ENCODE results near the gene IL22RA2. TPM values are rescaled to one million over a fixed set of nuclear protein-coding genes. Genes with fewer than 3 reads are reported as not detected.

Gene IL22RA2
- total RNA-seq, 8 experiments from 2014 or later, result 0.08 to 0.14 (median 0.14) TPM; not detected in 5

DNA sequence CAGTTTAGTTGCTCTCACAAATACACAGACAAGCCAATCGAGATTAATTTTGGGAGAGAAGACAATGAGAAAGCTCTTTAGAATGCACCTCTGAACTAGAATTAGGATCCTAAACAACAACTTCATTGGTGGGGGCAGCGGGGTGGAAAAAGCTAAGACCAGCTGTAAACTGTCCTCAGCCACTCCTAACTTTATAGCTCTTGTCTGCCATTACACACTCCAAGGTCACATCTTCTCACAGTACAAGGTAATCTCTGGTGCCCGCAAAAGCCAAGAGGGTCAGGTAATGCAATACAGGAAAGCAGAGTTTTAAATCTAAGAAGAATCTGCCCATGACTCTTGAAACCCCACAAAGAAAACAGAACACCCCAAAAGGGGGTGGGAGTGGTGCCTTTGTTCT, 17.8 kb upstream of the IL22RA2 start:
- H3K4me3 ChIP-seq, result no peak overlapping the region
- no peaks in the 10 kb centered on the region for H3K4me1 ChIP-seq (replicated peaks in 1 of 2)
- in situ Hi-C loops (cut with MboI; ENCODE audit: low pct_unique_long_range_greater_than_20kb in 2 of 9, low sequenced_read_pairs in 9 of 9, unreplicated experiment in 9 of 9), result no loop called here
- 46 to 100% (median 79%) methylated on average over 1 to 3 of the region's 3 CpGs; no CpG with 5 or more reads in 5 of the 10 experiments for WGBS, 10 experiments
- no peak overlapping the region for H3K27ac ChIP-seq
- peak in 1 of 8 experiments; percentile 6 for ATAC-seq (replicated peaks in 6 of 8)

GRCh38 chr6:137190583-137191094, 17.2 kb upstream of the IL22RA2 start:
- peak in 3 of 8 experiments; percentile 91 to 95 (median 91) for ATAC-seq (replicated peaks in 6 of 8)
- in situ Hi-C loops (cut with MboI; ENCODE audit: low pct_unique_long_range_greater_than_20kb in 2 of 9, low sequenced_read_pairs in 9 of 9, unreplicated experiment in 9 of 9), result no loop called here
- Histone ChIP-seq H3K4me1 (replicated peaks in 1 of 2) (no peaks in the 10 kb centered on the region), H3K27ac (no peak overlapping the region), H3K4me3 (no peak overlapping the region)
- 0 to 100% (median 60%) methylated on average over 1 to 5 of the region's 5 CpGs; no CpG with 5 or more reads in 1 of the 10 experiments for WGBS, 10 experiments

GRCh38 chr6:137188855-137189254, 15.4 kb upstream of the IL22RA2 start:
- in situ Hi-C loops (cut with MboI; ENCODE audit: low pct_unique_long_range_greater_than_20kb in 2 of 9, low sequenced_read_pairs in 9 of 9, unreplicated experiment in 9 of 9), result no loop called here
- 20 to 85% (median 70%) methylated on average over 1 to 5 of the region's 5 CpGs; no CpG with 5 or more reads in 1 of the 10 experiments for WGBS, 10 experiments
- no peak for ATAC-seq (replicated peaks in 6 of 8)
- H3K27ac ChIP-seq, result no peak overlapping the region
- no peak overlapping the region for H3K4me3 ChIP-seq
- no peaks in the 10 kb centered on the region for H3K4me1 ChIP-seq (replicated peaks in 1 of 2)

GRCh38 chr6:137185290-137185689, 11.8 kb upstream of the IL22RA2 start:
- Histone ChIP-seq H3K27ac (no peak overlapping the region), H3K4me3 (no peak overlapping the region), H3K4me1 (replicated peaks in 1 of 2) (no peaks in the 10 kb centered on the region)
- no peak for ATAC-seq (replicated peaks in 6 of 8)
- WGBS, 10 experiments, result 17 to 88% (median 62%) methylated on average over 1 to 3 of the region's 3 CpGs; no CpG with 5 or more reads in 4 of the 10 experiments
- in situ Hi-C loops (cut with MboI; ENCODE audit: low pct_unique_long_range_greater_than_20kb in 2 of 9, low sequenced_read_pairs in 9 of 9, unreplicated experiment in 9 of 9), result no loop called here

DNA sequence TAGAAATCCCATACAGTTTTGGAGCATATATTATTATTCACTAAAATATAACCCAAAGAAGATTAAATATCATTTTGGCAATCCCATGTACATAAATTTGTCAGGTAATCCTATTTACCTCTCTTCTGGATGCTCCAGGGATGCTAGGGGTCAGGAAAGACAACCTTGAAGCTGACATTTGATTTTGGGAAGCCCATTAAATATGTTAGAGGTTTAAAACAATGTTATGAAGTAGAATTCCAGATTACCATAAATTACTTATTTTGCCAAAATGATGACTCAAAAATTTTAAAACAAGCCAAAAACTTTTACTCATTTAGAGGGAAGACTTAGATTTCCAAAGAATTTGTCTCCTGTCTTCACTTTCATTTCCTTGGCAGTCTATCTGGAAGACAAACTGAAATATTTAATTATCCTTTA, 9.2 kb upstream of the IL22RA2 start:
- Histone ChIP-seq H3K4me3 (no peak overlapping the region), H3K4me1 (replicated peaks in 1 of 2) (no peaks in the 10 kb centered on the region), H3K27ac (no peak overlapping the region)
- no peak for ATAC-seq (replicated peaks in 6 of 8)
- in situ Hi-C loops (cut with MboI; ENCODE audit: low pct_unique_long_range_greater_than_20kb in 2 of 9, low sequenced_read_pairs in 9 of 9, unreplicated experiment in 9 of 9), result no loop called here

GRCh38 chr6:137181891-137182653, 8.6 kb upstream of the IL22RA2 start:
- H3K4me1 ChIP-seq (replicated peaks in 1 of 2), result no peaks in the 10 kb centered on the region
- no peak overlapping the region for H3K4me3 ChIP-seq
- WGBS, 10 experiments, result 8 to 91% (median 62%) methylated on average over 2 to 3 of the region's 3 CpGs
- in situ Hi-C loops (cut with MboI; ENCODE audit: low pct_unique_long_range_greater_than_20kb in 2 of 9, low sequenced_read_pairs in 9 of 9, unreplicated experiment in 9 of 9), result no loop called here
- no peak overlapping the region for H3K27ac ChIP-seq
- ATAC-seq (replicated peaks in 6 of 8), result no peak

GRCh38 chr6:137177611-137178010, 4.2 kb upstream of the IL22RA2 start:
- ATAC-seq (replicated peaks in 6 of 8), result no peak
- 83 to 100% methylated on average over 1 of the region's 1 CpG; no CpG with 5 or more reads in 8 of the 10 experiments for WGBS, 10 experiments
- H3K27ac ChIP-seq, result no peak overlapping the region
- H3K4me1 ChIP-seq (replicated peaks in 1 of 2), result no peaks in the 10 kb centered on the region
- in situ Hi-C loops (cut with MboI; ENCODE audit: low pct_unique_long_range_greater_than_20kb in 2 of 9, low sequenced_read_pairs in 9 of 9, unreplicated experiment in 9 of 9), result no loop called here
- no peak overlapping the region for H3K4me3 ChIP-seq

GRCh38 chr6:137176729-137177128, 3.3 kb upstream of the IL22RA2 start:
- WGBS, 10 experiments, result 0 to 93% (median 82%) methylated on average over 1 to 5 of the region's 5 CpGs; no CpG with 5 or more reads in 3 of the 10 experiments
- in situ Hi-C loops (cut with MboI; ENCODE audit: low pct_unique_long_range_greater_than_20kb in 2 of 9, low sequenced_read_pairs in 9 of 9, unreplicated experiment in 9 of 9), result no loop called here
- ATAC-seq (replicated peaks in 6 of 8), result no peak

GRCh38 chr6:137175868-137176245, 2.4 kb upstream of the IL22RA2 start:
- no peak overlapping the region for H3K27ac ChIP-seq
- H3K4me1 ChIP-seq (replicated peaks in 1 of 2), result no peaks in the 10 kb centered on the region
- ATAC-seq (replicated peaks in 6 of 8), result no peak
- no peak overlapping the region for H3K4me3 ChIP-seq
- 0 to 100% (median 72%) methylated on average over 1 of the region's 1 CpG for WGBS, 10 experiments
- in situ Hi-C loops (cut with MboI; ENCODE audit: low pct_unique_long_range_greater_than_20kb in 2 of 9, low sequenced_read_pairs in 9 of 9, unreplicated experiment in 9 of 9), result no loop called here

More at GRCh38 chr6:137176729-137177128, 3.3 kb upstream of the IL22RA2 start:
- Histone ChIP-seq H3K4me1 (replicated peaks in 1 of 2) (no peaks in the 10 kb centered on the region), H3K27ac (no peak overlapping the region), H3K4me3 (no peak overlapping the region)

GRCh38 chr6:137175157-137175867, 1.9 kb upstream of the IL22RA2 start:
- Histone ChIP-seq H3K4me1 (replicated peaks in 1 of 2) (no peaks in the 10 kb centered on the region), H3K27ac (no peak overlapping the region), H3K4me3 (no peak overlapping the region)
- no peak for ATAC-seq (replicated peaks in 6 of 8)
- WGBS, 10 experiments, result 0 to 93% (median 49%) methylated on average over 1 to 4 of the region's 4 CpGs
- in situ Hi-C loops (cut with MboI; ENCODE audit: low pct_unique_long_range_greater_than_20kb in 2 of 9, low sequenced_read_pairs in 9 of 9, unreplicated experiment in 9 of 9), result no loop called here

DNA sequence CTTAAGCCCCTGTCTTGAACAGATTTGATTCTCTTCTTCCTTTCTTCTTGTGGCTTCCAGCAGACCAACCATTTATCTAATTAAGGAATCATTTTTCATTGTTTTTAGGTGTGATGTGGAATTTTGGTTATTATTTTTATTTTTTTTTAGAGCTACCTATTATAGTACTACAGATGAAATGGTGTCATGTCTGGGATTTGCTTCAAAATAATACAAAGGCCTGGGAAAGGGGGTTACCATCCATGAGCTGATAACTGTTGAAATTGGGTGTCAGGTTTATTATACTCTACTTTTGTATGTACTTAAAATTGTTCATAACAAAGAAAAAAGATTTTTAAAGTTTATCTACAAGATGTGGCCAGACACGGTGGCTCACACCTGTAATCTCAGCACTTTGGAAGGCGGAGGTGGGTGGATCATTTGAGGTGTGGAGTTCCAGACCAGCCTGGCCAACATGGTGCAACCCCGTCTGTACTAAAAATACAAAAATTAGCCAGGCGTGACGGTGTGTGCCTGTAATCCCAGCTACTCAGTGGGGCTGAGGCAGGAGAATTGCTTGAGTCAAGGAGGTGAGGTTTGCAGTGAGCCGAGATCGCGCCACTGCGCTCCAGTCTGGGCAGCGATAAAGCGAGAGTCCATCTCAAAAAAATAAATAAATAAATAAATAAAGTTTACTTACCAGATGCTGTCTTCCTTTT, 561 bp downstream of the IL22RA2 start:
- ATAC-seq (replicated peaks in 6 of 8), result no peak
- Histone ChIP-seq H3K4me1 (replicated peaks in 1 of 2) (no peaks in the 10 kb centered on the region), H3K27ac (no peak overlapping the region), H3K4me3 (no peak overlapping the region)
- 46 to 100% (median 97%) methylated on average over 1 to 11 of the region's 11 CpGs; no CpG with 5 or more reads in 1 of the 10 experiments for WGBS, 10 experiments
- in situ Hi-C loops (cut with MboI; ENCODE audit: low pct_unique_long_range_greater_than_20kb in 2 of 9, low sequenced_read_pairs in 9 of 9, unreplicated experiment in 9 of 9), result no loop called here

DNA sequence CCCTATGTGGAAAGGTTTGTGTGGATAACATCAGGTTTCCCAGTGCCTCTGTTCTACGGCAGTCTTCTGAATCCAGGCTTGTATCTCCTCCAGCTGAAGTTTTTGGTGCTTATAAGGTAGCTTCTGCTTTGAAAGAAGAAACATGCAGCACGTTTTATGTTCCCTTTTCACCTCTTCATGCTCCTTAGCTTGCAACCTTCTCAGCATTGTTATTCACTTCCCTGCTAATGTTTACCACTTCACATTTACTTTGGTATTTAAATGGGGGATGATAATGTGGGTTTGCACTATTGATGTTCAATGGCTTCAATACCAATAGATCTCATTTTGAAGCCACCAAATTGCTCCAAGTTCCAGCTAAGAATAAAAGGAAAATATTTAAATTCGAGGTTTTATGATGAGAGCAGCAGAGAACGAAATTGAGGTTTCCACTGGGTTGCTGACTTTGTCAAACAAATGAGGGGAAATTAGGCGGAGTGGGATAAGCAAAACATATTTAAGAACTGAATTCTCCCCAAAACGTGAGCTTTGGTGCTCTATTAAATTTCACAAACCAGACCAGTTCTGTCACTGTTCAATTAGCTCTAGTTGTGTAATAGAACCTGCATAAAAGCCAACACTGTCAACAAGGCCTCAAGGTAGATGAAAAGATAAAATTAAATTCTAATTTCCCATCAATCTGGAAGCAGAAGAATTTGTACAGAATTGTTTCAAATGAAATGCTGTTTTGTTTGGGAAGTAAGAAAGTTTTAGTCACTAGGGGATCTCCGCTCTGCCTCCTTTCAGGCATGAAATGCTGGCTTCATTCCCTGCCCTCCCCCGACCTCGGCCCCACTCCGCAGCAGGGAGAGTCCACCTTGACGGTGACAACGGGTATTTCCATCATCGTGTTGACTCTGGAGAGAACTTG, 1.4 kb downstream of the IL22RA2 start:
- ATAC-seq (replicated peaks in 6 of 8), result no peak
- Histone ChIP-seq H3K4me1 (replicated peaks in 1 of 2) (no peaks in the 10 kb centered on the region), H3K4me3 (no peak overlapping the region), H3K27ac (no peak overlapping the region)
- in situ Hi-C loops (cut with MboI; ENCODE audit: low pct_unique_long_range_greater_than_20kb in 2 of 9, low sequenced_read_pairs in 9 of 9, unreplicated experiment in 9 of 9), result no loop called here
- WGBS, 10 experiments, result 32 to 55% (median 43%) methylated on average over 4 to 13 of the region's 13 CpGs; no CpG with 5 or more reads in 1 of the 10 experiments

All from motor neuron (in vitro differentiated cells).